A673 (cell line): Measurements from ENCODE around the gene RBBP5.

Experiments
- EZH2 ChIP-seq: fragments of 200-600 bp; sonication (generic); IDR thresholded peaks from 2 replicates; pipeline ENCODE4 v1.6.1; 2017; ENCODE audit warnings: borderline replicate concordance, low read depth, mild to moderate bottlenecking, mixed read lengths, antibody characterized with exemption, low read length; ENCODE audit not compliant: poor library complexity, severe bottlenecking
- TF ChIP-seq, protein P1 (sequence below): fragments of 300-800, 200-600 bp; sonication (generic); conservative IDR thresholded peaks from 2 replicates; pipeline ENCODE4 v1.5.1; 2017; ENCODE audit warnings: low read depth, mild to moderate bottlenecking, antibody characterized with exemption, low read length, moderate library complexity, mixed read lengths

DNA sequence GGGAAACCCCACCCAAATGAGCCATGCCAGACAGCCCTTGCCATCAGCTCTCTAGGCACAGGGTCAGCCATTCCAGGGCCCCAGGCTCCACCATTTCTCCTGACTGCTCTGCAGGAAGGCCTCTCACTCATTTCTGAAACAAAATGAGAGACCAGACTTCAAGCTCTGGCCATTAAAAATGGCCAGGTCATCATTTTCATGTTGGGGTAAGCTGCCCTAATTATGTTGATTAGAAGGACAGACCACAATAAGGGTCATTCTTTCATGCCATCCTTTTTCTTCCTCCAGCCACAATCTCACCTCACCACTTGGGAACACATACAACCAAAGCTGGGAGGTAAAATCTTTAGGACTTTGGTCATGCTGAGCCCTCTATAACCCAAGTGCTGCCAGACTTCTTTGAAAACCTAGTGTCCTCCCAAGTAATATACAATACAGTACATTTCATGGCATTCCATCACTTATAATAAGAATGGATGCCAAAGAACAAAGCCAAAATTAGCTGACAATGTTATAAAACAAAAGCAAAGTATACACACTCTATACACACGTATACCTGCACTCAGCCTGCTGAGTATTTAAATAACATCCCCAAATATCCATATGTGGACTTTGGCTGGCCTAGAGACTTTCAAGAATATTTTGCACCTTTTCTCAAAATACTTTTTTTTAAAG lies 22.4 kb upstream of the RBBP5 start:
- TF ChIP-seq, protein P1, sequence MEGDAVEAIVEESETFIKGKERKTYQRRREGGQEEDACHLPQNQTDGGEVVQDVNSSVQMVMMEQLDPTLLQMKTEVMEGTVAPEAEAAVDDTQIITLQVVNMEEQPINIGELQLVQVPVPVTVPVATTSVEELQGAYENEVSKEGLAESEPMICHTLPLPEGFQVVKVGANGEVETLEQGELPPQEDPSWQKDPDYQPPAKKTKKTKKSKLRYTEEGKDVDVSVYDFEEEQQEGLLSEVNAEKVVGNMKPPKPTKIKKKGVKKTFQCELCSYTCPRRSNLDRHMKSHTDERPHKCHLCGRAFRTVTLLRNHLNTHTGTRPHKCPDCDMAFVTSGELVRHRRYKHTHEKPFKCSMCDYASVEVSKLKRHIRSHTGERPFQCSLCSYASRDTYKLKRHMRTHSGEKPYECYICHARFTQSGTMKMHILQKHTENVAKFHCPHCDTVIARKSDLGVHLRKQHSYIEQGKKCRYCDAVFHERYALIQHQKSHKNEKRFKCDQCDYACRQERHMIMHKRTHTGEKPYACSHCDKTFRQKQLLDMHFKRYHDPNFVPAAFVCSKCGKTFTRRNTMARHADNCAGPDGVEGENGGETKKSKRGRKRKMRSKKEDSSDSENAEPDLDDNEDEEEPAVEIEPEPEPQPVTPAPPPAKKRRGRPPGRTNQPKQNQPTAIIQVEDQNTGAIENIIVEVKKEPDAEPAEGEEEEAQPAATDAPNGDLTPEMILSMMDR = no peak
- TF ChIP-seq EZH2 = no peak
